ENCODE results near the gene YBEY. TPM values are rescaled to one million over a fixed set of nuclear protein-coding genes. Genes with fewer than 3 reads are reported as not detected.

Gene YBEY
- total RNA-seq, 1 experiment from 2014 or later = 38.2 TPM

- ATAC-seq (peak; percentile 49), DNase-seq (no peak)
- Histone ChIP-seq H3K4me2 (ENCODE audit: low read length) (no peak overlapping the region), H3K27ac (ENCODE audit: low read length) (no peak overlapping the region), H3K79me2 (ENCODE audit: low read length) (0 out of 2 replicates have a peak, but pooled peaks cover 2% of the 10 kb centered on the region), H3K9me3 (ENCODE audit: low read length) (no peaks in the 10 kb centered on the region), H3K9ac (ENCODE audit: low read length) (no peak overlapping the region), H3K4me1 (ENCODE audit: insufficient read depth, low read length) (no peaks in the 10 kb centered on the region), H3F3A (ENCODE audit: low read length, unreplicated experiment) (no peaks in the 10 kb centered on the region), H3K36me3 (ENCODE audit: low read depth, low read length) (peaks cover 9% of the 10 kb centered on the region), H2AFZ (ENCODE audit: low read length) (no peak overlapping the region), H4K20me1 (ENCODE audit: low read length) (no peaks in the 10 kb centered on the region), H3K27me3 (ENCODE audit: low read length) (no peaks in the 10 kb centered on the region), H3K4me3 (ENCODE audit: low read length) (no peak overlapping the region), H3K9me2 (replicated peaks; ENCODE audit: low read length) (no peaks in the 10 kb centered on the region)
- ChIA-PET POLR2A (ENCODE audit: unreplicated experiment) (no interaction called here), CTCF (no interaction called here)
- TF ChIP-seq EZH2 (IDR thresholded peaks at IDR 0.05; ENCODE audit: low read length, unreplicated experiment) (no peak), EZH2phosphoT487 (IDR thresholded peaks at IDR 0.05; ENCODE audit: borderline replicate concordance, low read length) (no peak)
- intact Hi-C loops (cut with micrococcal nuclease) = no loop called here
- BruUV-seq (replicated peaks) = no TSS peak
These were observed 8.6 kb downstream of the YBEY start for GRCh38 chr21:46294647-46295176.

DNA sequence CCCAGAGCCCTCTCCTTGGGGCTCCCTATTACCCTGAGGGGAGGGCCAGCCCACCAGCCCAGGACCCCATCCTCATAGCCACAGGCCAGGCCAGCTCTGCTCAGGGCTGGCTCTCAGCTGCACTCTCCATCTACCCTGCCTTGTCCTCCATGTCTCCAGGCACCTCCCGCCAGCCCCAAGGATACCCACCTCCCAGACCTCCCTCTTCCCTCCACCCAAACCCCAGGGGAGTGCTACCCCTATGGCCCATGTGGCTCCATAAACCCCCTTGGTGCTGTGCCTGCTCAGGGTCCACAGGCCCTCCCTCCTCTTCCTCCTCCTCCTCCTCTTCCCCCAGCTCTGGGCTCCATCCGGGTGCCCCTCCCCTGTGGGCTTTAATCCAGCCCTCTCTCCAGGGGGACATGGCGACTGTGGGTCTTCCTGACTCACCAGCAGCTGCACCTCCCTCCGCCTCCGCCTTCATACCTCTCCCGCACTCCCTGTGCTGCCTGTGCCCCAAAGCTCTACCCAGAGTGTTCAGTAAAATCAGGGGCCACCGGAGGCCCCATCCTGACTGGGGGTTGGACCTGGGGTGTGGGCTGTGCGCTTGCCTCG is 9.1 kb downstream of the YBEY start:
- Histone ChIP-seq H3K27me3 (ENCODE audit: low read length) (no peaks in the 10 kb centered on the region), H4K20me1 (ENCODE audit: low read length) (no peaks in the 10 kb centered on the region), H3K4me2 (ENCODE audit: low read length) (no peak overlapping the region), H3K4me1 (ENCODE audit: insufficient read depth, low read length) (no peaks in the 10 kb centered on the region), H3F3A (ENCODE audit: low read length, unreplicated experiment) (no peaks in the 10 kb centered on the region), H3K9ac (ENCODE audit: low read length) (no peak overlapping the region), H3K4me3 (ENCODE audit: low read length) (no peak overlapping the region), H2AFZ (ENCODE audit: low read length) (no peak overlapping the region), H3K9me3 (ENCODE audit: low read length) (no peaks in the 10 kb centered on the region), H3K36me3 (ENCODE audit: low read depth, low read length) (peaks cover 9% of the 10 kb centered on the region), H3K79me2 (ENCODE audit: low read length) (no peaks in the 10 kb centered on the region), H3K27ac (ENCODE audit: low read length) (no peak overlapping the region), H3K9me2 (replicated peaks; ENCODE audit: low read length) (no peaks in the 10 kb centered on the region)
- intact Hi-C loops (cut with micrococcal nuclease) = no loop called here
- ATAC-seq (peak; percentile 31; the same call in 1 of the 2 replicates), DNase-seq (no peak)
- BruUV-seq (replicated peaks) = no TSS peak
- POLR2A ChIA-PET (ENCODE audit: unreplicated experiment) = no interaction called here
- TF ChIP-seq CTCF (conservative IDR thresholded peaks at IDR 0.05; ENCODE audit: low read depth, low read length) = no peak
- TF ChIP-seq EZH2 (IDR thresholded peaks at IDR 0.05; ENCODE audit: low read length, unreplicated experiment) = no peak
- no peak for TF ChIP-seq EZH2phosphoT487 (IDR thresholded peaks at IDR 0.05; ENCODE audit: borderline replicate concordance, low read length)
- CTCF ChIA-PET = no interaction called here

GRCh38 chr21:46295996-46296752 is 10.0 kb downstream of the YBEY start:
- Histone ChIP-seq H3K27me3 (ENCODE audit: low read length) (no peaks in the 10 kb centered on the region), H3F3A (ENCODE audit: low read length, unreplicated experiment) (no peaks in the 10 kb centered on the region), H2AFZ (ENCODE audit: low read length) (no peak overlapping the region), H3K9me2 (replicated peaks; ENCODE audit: low read length) (no peaks in the 10 kb centered on the region), H3K36me3 (ENCODE audit: low read depth, low read length) (peaks cover 13% of the 10 kb centered on the region), H3K4me2 (ENCODE audit: low read length) (no peak overlapping the region), H3K4me3 (ENCODE audit: low read length) (no peak overlapping the region), H3K79me2 (ENCODE audit: low read length) (no peaks in the 10 kb centered on the region), H3K27ac (ENCODE audit: low read length) (no peak overlapping the region), H3K9me3 (ENCODE audit: low read length) (no peaks in the 10 kb centered on the region), H3K4me1 (ENCODE audit: insufficient read depth, low read length) (no peaks in the 10 kb centered on the region), H3K9ac (ENCODE audit: low read length) (no peak overlapping the region), H4K20me1 (ENCODE audit: low read length) (no peaks in the 10 kb centered on the region)
- TF ChIP-seq EZH2 (IDR thresholded peaks at IDR 0.05; ENCODE audit: low read length, unreplicated experiment) = no peak
- no peak for TF ChIP-seq EZH2phosphoT487 (IDR thresholded peaks at IDR 0.05; ENCODE audit: borderline replicate concordance, low read length)
- no peak for TF ChIP-seq CTCF (conservative IDR thresholded peaks at IDR 0.05; ENCODE audit: low read depth, low read length)
- POLR2A ChIA-PET (ENCODE audit: unreplicated experiment) = interaction anchor here (0.7 kb wide), 1 partner anchor 265 kb away, joined by 6 read pairs; no protein-coding TSS in a partner anchor
- no TSS peak for BruUV-seq (replicated peaks)
- intact Hi-C loops (cut with micrococcal nuclease) = no loop called here
- no peak for DNase-seq
- ATAC-seq = peak; percentile 37; the same call in 1 of the 2 replicates
- CTCF ChIA-PET = no interaction called here

Measured in PC-3 (cell line).